K562 (cell line): ENCODE measurements around the gene DNAJB6. TPM values are rescaled to one million over a fixed set of nuclear protein-coding genes. Genes with fewer than 3 reads are reported as not detected.

Experiments
- ATAC-seq: fragments of 200-7000 bp; cut with Tn5 transposase; 3 replicates; pipeline ENCODE4 v1.9.1; 2020; ENCODE audit warnings: moderate library complexity
- BruUV-seq: library from RNA; stranded (reverse); fragments of 400-500 nt; replicated peaks from 2 replicates; lab custom pipeline; 2021; lab: Mats Ljungman, UMichigan
- CTCF ChIA-PET: fragments of 300-600 bp; formaldehyde crosslinking; extraction: SDS; loops from one replicate; lab custom pipeline; 2021; ENCODE audit warnings: low intra/inter-chr PET ratio; lab: Yijun Ruan, JAX
- POLR2A ChIA-PET: fragments of 300-600, 350-650 bp; sonication (Branson Sonifier 250); formaldehyde crosslinking; extraction: SDS; loops from one replicate; lab custom pipeline; 2021; ENCODE audit warnings: antibody characterized with exemption, inconsistent platforms; lab: Yijun Ruan, JAX
- DNase-seq, 4 experiments: peaks; one replicate each; pipeline versions ENCODE4 v3.0.0 to v3.0.0-alpha.2; 2011 to 2018; ENCODE audit warnings: low spot score in 3 of 4, mixed read lengths in 3 of 4; ENCODE audit errors: extremely low read depth in 1 of 4
- FAIRE-seq: peaks from 2 replicates; lab custom pipeline; 2011; peaks lifted over from hg19 to GRCh38; lab: Jason Lieb, UNC
- H2AFZ ChIP-seq: 2 replicates; pipeline ENCODE4 v1.6.0; 2011; ENCODE audit warnings: low read depth, low read length, control low read depth, inconsistent platforms
- H3K27ac ChIP-seq: fragments of 200-600 bp; 3 replicates; pipeline ENCODE4 v1.8.0; 2011; ENCODE audit warnings: low read depth, mild to moderate bottlenecking, control low read depth, inconsistent platforms, low read length, moderate library complexity, mixed read lengths; ENCODE audit errors: extremely low read depth
- H3K27me3 ChIP-seq, 2 experiments: fragments of 300-600 bp in 1 of 2; 2 replicates in 1 of 2; 3 replicates in 1 of 2; pipeline versions ENCODE4 v1.6.0 to v1.8.0; 2011; ENCODE audit warnings: inconsistent platforms in 2 of 2, low read length in 2 of 2, mild to moderate bottlenecking in 1 of 2, mixed read lengths in 1 of 2, moderate library complexity in 1 of 2; ENCODE audit not compliant: control insufficient read depth in 2 of 2, insufficient read depth in 2 of 2
- H3K36me3 ChIP-seq: fragments of 300-600 bp; 3 replicates; pipeline ENCODE4 v1.8.0; 2011; ENCODE audit warnings: mild to moderate bottlenecking, low read length, inconsistent platforms; ENCODE audit not compliant: control insufficient read depth, insufficient read depth
- H3K4me1 ChIP-seq, 2 experiments: fragments of 200-600 bp in 1 of 2; replicated peaks in 1 of 2; 2 replicates in 1 of 2; 3 replicates in 1 of 2; pipeline versions ENCODE4 v1.5.1 to v1.8.0; 2011; ENCODE audit warnings: inconsistent platforms in 2 of 2, low read length in 2 of 2, mild to moderate bottlenecking in 1 of 2, mixed read lengths in 1 of 2, moderate library complexity in 1 of 2; ENCODE audit not compliant: control insufficient read depth in 2 of 2, insufficient read depth in 2 of 2
- H3K4me2 ChIP-seq: 2 replicates; pipeline ENCODE4 v1.6.1; 2011; ENCODE audit warnings: low read length, control low read depth, inconsistent platforms, mixed read lengths; ENCODE audit not compliant: insufficient read depth
- H3K4me3 ChIP-seq: fragments of 200-600 bp; sonication (generic), shearing (Covaris generic); 2 replicates; pipeline ENCODE4 v1.5.1; 2016; ENCODE audit warnings: control low read depth, inconsistent platforms
- H3K79me2 ChIP-seq: fragments of 200-600 bp; 3 replicates; pipeline ENCODE4 v1.8.0; 2011; ENCODE audit warnings: low read length, inconsistent platforms; ENCODE audit not compliant: control insufficient read depth, insufficient read depth
- H3K9ac ChIP-seq, 2 experiments: 2 replicates each; pipeline versions ENCODE4 v1.6.0 to v1.6.1; 2011; ENCODE audit warnings: low read depth in 2 of 2, low read length in 2 of 2, control low read depth in 1 of 2, inconsistent platforms in 1 of 2, mild to moderate bottlenecking in 1 of 2, mixed read lengths in 1 of 2; ENCODE audit not compliant: insufficient read depth in 1 of 2
- H3K9me1 ChIP-seq: one replicate; pipeline ENCODE4 v1.6.0; 2011; ENCODE audit warnings: inconsistent platforms, mild to moderate bottlenecking, low read length, moderate library complexity; ENCODE audit not compliant: control insufficient read depth, insufficient read depth
- H3K9me3 ChIP-seq: replicated peaks from 2 replicates; pipeline ENCODE4 v1.5.1; 2011; ENCODE audit warnings: low read depth, low read length, inconsistent platforms; ENCODE audit not compliant: control insufficient read depth, insufficient read depth
- H4K20me1 ChIP-seq: replicated peaks from 2 replicates; pipeline ENCODE4 v1.6.1; 2011; ENCODE audit warnings: low read length, inconsistent platforms, mixed read lengths; ENCODE audit not compliant: control insufficient read depth, insufficient read depth
- EGR1 ChIP-seq: fragments of 450-650 bp; conservative IDR thresholded peaks from 2 replicates; pipeline ENCODE4 v1.6.1; 2017; ENCODE audit warnings: mild to moderate bottlenecking
- FOXJ2 ChIP-seq: fragments of 200-800 bp; sonication (Bioruptor generic); IDR thresholded peaks from 2 replicates; pipeline ENCODE4 v1.6.1; 2016; ENCODE audit warnings: missing genetic modification characterization, missing compliant biosample characterization
- GATA2 ChIP-seq: sonication (generic); formaldehyde crosslinking; IDR thresholded peaks from 2 replicates; pipeline ENCODE4 v1.4.0; 2020; ENCODE audit warnings: mild to moderate bottlenecking, missing genetic modification reagents
- NFIC ChIP-seq: fragments of 450-650 bp; IDR thresholded peaks from 2 replicates; pipeline ENCODE4 v1.6.1; 2017; ENCODE audit warnings: mild to moderate bottlenecking, inconsistent platforms
- PHF20 ChIP-seq: fragments of 450-650 bp; IDR thresholded peaks from 2 replicates; pipeline ENCODE4 v1.6.1; 2018; ENCODE audit not compliant: partially characterized antibody
- RFX7 ChIP-seq: fragments of 250-450 bp; sonication (Bioruptor Pico); IDR thresholded peaks from 2 replicates; pipeline ENCODE4 v1.5.1; 2021; ENCODE audit warnings: mild to moderate bottlenecking
- ZBTB26 ChIP-seq: fragments of 450-650 bp; formaldehyde crosslinking; IDR thresholded peaks from 2 replicates; pipeline ENCODE4 v1.4.0; 2022; ENCODE audit warnings: missing genetic modification characterization
- ZC3H4 ChIP-seq: sonication (generic); formaldehyde crosslinking; IDR thresholded peaks from 2 replicates; pipeline ENCODE4 v1.9.0; 2021; ENCODE audit warnings: missing genetic modification reagents, borderline replicate concordance
- ZFP36 ChIP-seq: fragments of 150-350 bp; IDR thresholded peaks from 2 replicates; pipeline ENCODE4 v1.6.1; 2018; ENCODE audit warnings: low read length, low read depth; ENCODE audit not compliant: partially characterized antibody
- ZNF384 ChIP-seq: IDR thresholded peaks from 2 replicates; pipeline ENCODE4 v1.6.1; 2012; ENCODE audit warnings: low read depth, low read length, improper control_type of control experiment
- ZNF57 ChIP-seq: fragments of 450-650 bp; formaldehyde crosslinking; IDR thresholded peaks from 2 replicates; pipeline ENCODE4 v1.4.0; 2020; ENCODE audit warnings: mild to moderate bottlenecking, moderate library complexity
- WGBS: fragments of 100-300 bp; shearing (Covaris generic); methylation state at CpG from one replicate; pipeline ENCODE4 v1.1.6; 2016; ENCODE audit warnings: low coverage, mixed read lengths; ENCODE audit not compliant: insufficient coverage; ENCODE audit errors: missing lambda C conversion rate; 5-methylcytosine and 5-hydroxymethylcytosine counted together
- in situ Hi-C: fragments of 300-500 bp; cut with MboI; formaldehyde crosslinking; loops from 4 replicates; pipeline ENCODE4 v1.15.0; 2018; ENCODE audit warnings: inconsistent platforms, mixed read lengths
- intact Hi-C: fragments of 100-400 bp; cut with micrococcal nuclease; formaldehyde crosslinking; loops from 2 replicates; pipeline ENCODE4 v1.14.2; 2022
- polyA plus RNA-seq, 8 experiments: library from polyadenylated mRNA; depleted of rRNA in 4 of 8; stranded (reverse) in 5 of 8; unstranded in 3 of 8; fragments of >200 nt; fragmentation: Nextera tagmentation in 2 of 8; fragmentation: Illumina TruSeq in 1 of 8; extraction: Ambion mirVana in 2 of 8; extraction: Trizol in 1 of 8; gene quantifications; 2 replicates each; pipeline versions ENCODE4 v1.2.1 to v1.2.3, GENCODE V29; 2011 to 2014; ENCODE audit warnings: inconsistent platforms in 1 of 8, missing spikeins in 1 of 8
- total RNA-seq, 7 experiments: library from RNA; depleted of rRNA in 6 of 7; stranded (reverse); fragments of >200 nt in 6 of 7; fragmentation: Illumina TruSeq in 2 of 7; extraction: Trizol in 2 of 7; gene quantifications; 2 replicates each; pipeline versions ENCODE4 v1.2.1 to v1.2.3, GENCODE V29; 2011 to 2021; ENCODE audit warnings: low replicate concordance in 1 of 7
- TF ChIP-seq, protein P1 (sequence below): fragments of 450-650 bp; conservative IDR thresholded peaks from 2 replicates; pipeline ENCODE4 v1.6.1; 2016; ENCODE audit warnings: missing genetic modification characterization, low read depth, mild to moderate bottlenecking, control low read depth, missing compliant biosample characterization

DNAJB6 gene
- total and polyA plus RNA-seq, 9 of the 15 experiments (the other 6 are each of a cell fraction or from before 2014, with no cell fraction given), result 84.5 to 158 (median 135) TPM

GRCh38 chr7:157429001-157429679 is 92.3 kb downstream of the DNAJB6 start:
- FAIRE-seq (no peak), DNase-seq (no peak), ATAC-seq (no peak)
- WGBS, result 2% methylated on average over 15 of the region's 15 CpGs
- H3K36me3 ChIP-seq, result no peaks in the 10 kb centered on the region
- H3K9me1 ChIP-seq, result peaks cover 4% of the 10 kb centered on the region
- H3K27me3 ChIP-seq, result peaks cover 21 to 64% of the 10 kb centered on the region in 2 experiments; a peak in 4 of 5 replicates
- no peak for TF ChIP-seq FOXJ2 (tag)
- TF ChIP-seq NFIC, result peak; percentile 63
- intact Hi-C loops (no loop called here), in situ Hi-C loops (no loop called here)
- no TSS peak for BruUV-seq
- POLR2A ChIA-PET, result interaction anchor here (0.6 kb wide), 4 partner anchors 25 to 1602 kb away, joined by 3 to 4 read pairs (median 4); no protein-coding TSS in a partner anchor
- CTCF ChIA-PET, result no interaction called here
- H4K20me1 ChIP-seq, result 0 out of 2 replicates have a peak, but pooled peaks cover 3% of the 10 kb centered on the region
- no peak overlapping the region for H3K27ac ChIP-seq
- peaks cover 11 to 61% of the 10 kb centered on the region in 2 experiments for H3K4me1 ChIP-seq
- H3K79me2 ChIP-seq, result no peaks in the 10 kb centered on the region
- no peak overlapping the region for H2AFZ ChIP-seq
- H3K4me2 ChIP-seq, result no peak overlapping the region
- H3K9ac ChIP-seq, result 0 out of 4 replicates have a peak overlapping the region, but pooled peaks of 1 of the 2 experiments have one; percentile 23
- no peaks in the 10 kb centered on the region for H3K9me3 ChIP-seq
- H3K4me3 ChIP-seq, result no peak overlapping the region

DNA sequence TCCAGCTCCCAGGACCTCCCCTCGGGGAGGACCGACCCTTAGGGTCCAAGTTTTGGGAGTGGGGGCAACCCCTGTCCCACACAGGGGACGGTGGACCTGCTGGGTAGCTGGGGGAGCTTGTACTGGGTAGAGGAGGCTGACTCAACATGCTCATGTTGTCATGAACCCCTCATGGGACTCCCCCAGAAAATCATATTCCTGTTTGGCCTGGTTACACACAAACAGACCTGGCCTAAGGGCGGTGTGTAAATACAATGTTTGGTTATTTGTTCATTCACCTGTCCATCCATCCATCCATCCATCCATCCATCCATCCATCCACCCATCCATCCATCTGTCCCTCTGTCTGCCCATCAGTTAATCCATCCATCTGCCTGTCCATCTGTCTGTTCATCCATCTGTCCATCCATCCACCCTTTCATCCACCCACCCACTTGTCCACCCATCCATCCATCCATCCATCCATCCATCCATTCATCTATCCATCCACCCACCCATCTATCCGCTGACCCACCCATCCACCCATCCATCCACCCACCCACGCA is 92.9 kb downstream of the DNAJB6 start:
- in situ Hi-C loops, result no loop called here
- no peak for FAIRE-seq
- TF ChIP-seq ZBTB26 (0 out of 2 replicates have a peak, but pooled peaks have one; percentile 32), GATA2 (CRISPR knock-in tag) (no peak), RFX7 (no peak), ZC3H4 (CRISPR knock-in tag) (no peak), EGR1 (peak; percentile 46; the same call in 1 of the 2 replicates), ZFP36 (no peak), ZNF384 (no peak), NFIC (0 out of 2 replicates have a peak, but pooled peaks have one; percentile 2), ZNF57 (no peak), PHF20 (no peak)
- TF ChIP-seq, protein P1, sequence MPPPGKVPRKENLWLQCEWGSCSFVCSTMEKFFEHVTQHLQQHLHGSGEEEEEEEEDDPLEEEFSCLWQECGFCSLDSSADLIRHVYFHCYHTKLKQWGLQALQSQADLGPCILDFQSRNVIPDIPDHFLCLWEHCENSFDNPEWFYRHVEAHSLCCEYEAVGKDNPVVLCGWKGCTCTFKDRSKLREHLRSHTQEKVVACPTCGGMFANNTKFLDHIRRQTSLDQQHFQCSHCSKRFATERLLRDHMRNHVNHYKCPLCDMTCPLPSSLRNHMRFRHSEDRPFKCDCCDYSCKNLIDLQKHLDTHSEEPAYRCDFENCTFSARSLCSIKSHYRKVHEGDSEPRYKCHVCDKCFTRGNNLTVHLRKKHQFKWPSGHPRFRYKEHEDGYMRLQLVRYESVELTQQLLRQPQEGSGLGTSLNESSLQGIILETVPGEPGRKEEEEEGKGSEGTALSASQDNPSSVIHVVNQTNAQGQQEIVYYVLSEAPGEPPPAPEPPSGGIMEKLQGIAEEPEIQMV (tag), result no peak

More for the DNA sequence above, 92.9 kb downstream of the DNAJB6 start:
- Histone ChIP-seq H3K9ac (no peak overlapping the region), H3K9me3 (no peaks in the 10 kb centered on the region), H3K9me1 (peaks cover 4% of the 10 kb centered on the region), H2AFZ (no peak overlapping the region), H3K4me3 (no peak overlapping the region), H3K79me2 (no peaks in the 10 kb centered on the region), H3K27ac (no peak overlapping the region), H4K20me1 (peaks cover 3% of the 10 kb centered on the region; the same call in 1 of the 2 replicates), H3K4me1 (peaks cover 11 to 55% of the 10 kb centered on the region in 2 experiments), H3K36me3 (no peaks in the 10 kb centered on the region), H3K27me3 (peaks cover 27 to 70% of the 10 kb centered on the region in 2 experiments; a peak in 4 of 5 replicates), H3K4me2 (no peak overlapping the region)
- DNase-seq (no peak), ATAC-seq (no peak)
- ChIA-PET CTCF (no interaction called here), POLR2A (no interaction called here)
- no TSS peak for BruUV-seq
- intact Hi-C loops, result loop anchor here (5.0 to 10.0 kb wide), 2 partner anchors 43 to 925 kb away; no protein-coding TSS in a partner anchor
- WGBS, result 5% methylated on average over 4 of the region's 6 CpGs
